ENCODE results near the gene MUC6.

MUC6 gene

DNA sequence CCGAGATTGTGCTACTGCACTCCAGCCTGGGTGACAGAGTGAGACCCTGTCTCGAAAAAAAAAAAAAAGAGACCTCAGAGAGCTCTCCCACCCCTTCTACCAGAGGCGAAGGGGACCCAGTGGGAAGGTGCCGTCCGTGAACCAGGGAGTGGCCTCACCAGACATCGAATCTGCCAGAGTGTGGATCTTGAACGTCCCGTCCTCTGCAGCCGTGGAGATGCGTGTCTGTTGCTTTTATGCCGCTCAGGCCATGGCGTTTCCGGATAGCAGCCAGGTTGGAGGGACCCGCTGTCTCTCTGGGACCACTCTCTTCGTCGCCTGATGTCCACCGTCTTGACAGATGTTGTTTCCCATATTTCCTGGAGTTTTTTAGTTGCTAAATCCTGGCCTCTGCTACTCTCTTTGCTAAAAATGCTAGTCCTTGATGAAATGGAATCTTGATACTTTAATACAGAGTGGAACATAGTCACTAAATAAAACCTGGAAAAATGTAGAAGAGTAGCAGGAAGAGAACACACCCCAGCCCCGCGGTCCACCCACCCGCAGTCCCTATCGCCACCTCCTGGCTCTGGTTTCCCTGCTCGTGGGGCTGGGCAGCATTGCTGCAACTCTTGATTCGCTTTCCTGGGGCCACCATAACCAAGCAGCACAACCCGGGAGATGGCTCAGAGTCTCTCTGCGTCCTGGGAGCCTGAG lies 12.0 kb upstream of the MUC6 start:
- H3K4me1 Mint-ChIP-seq = peaks cover 5% of the 10 kb centered on the region
- ATAC-seq (no peak), DNase-seq (ENCODE audit: low spot score in 2 of 2) (no peak)
- no peak overlapping the region for H3K27ac Mint-ChIP-seq
- H3K4me3 Mint-ChIP-seq = no peak overlapping the region
- no peaks in the 10 kb centered on the region for H3K36me3 Mint-ChIP-seq
- no peaks in the 10 kb centered on the region for H3K9me3 Mint-ChIP-seq

DNA sequence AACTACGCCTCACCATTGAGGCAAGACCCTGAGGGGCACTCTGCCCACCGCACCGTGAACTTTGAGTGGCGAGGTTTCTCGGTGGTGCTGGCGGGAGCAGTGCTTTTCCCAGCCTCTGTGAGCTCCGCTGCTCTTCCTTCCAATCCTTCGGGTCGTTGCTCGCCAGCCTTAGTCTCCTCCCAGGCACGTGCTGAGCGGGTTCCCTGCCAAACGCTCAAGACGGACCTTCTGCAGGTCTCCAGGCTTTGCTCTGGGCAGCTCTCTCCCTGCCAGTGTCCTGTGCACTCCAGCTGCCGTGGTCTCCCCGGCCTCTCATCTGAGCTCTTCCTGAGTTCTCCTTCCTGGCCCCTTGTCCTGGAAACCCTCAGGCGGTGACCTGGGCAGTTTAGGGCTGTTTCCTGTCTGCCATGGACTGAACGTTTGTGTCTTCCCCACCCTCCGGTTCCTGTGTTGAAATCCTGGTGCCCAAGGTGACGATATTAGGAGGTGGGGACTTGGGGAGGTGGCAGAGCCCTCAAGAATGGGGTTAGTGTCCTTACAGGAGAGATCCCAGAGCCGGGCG lies 11.2 kb upstream of the MUC6 start:
- Mint-ChIP-seq H3K27ac (no peak overlapping the region), H3K36me3 (no peaks in the 10 kb centered on the region), H3K4me1 (peaks cover 5% of the 10 kb centered on the region), H3K4me3 (no peak overlapping the region), H3K9me3 (no peaks in the 10 kb centered on the region)
- no peak for ATAC-seq
- DNase-seq (ENCODE audit: low spot score in 2 of 2) = no peak

DNA sequence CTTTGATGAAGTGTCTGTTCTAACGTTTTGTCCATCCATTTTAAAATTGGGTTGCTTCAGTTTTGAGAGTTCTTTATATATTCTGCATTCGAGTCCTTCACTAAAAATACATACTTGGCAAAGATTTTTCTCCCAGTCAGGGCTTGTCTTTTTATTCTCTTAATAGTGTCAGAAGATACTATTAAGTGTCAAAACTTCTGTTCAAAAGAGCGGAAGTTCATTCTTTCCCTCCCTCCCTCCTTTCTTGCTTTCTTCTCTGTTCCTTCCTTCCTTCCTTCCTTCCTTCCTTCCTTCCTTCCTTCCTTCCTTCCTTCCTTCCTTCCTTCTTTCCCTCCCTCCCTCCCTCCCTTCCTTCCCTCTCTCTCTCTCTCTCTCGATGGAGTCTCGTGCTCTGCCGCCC lies 7.6 kb upstream of the MUC6 start:
- no peak overlapping the region for H3K27ac Mint-ChIP-seq

DNA sequence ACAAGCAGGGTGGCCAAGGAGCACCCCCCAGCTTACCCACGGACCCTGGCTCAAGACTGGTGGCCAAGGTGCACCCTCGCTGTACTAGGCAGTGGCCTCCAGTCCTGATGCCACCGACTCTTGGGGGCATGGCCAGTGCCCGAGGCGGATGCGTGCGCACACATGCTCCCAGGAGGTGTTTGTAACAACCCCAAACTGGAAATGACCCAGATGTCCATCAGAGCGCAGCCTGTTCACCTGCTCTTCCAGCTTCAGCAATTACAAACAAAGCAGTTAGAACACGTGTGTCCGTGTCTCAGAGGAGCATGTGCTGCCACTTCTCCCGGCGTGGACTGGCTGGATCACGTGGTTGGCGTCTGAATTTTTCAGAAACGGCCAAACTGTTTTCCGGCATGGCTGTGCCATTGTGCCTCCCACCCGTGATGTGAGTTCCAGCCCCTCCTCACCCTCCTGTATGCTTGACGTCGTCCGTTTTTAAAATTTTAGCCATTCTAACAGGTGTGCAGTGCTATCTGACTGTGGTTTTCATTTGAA lies 7.1 kb upstream of the MUC6 start:
- DNase-seq (ENCODE audit: low spot score in 2 of 2) = no peak
- ATAC-seq = no peak
- Mint-ChIP-seq H3K4me3 (no peak overlapping the region), H3K36me3 (no peaks in the 10 kb centered on the region), H3K9me3 (no peaks in the 10 kb centered on the region), H3K27ac (no peak overlapping the region), H3K4me1 (no peaks in the 10 kb centered on the region)

More for the DNA sequence above, 7.6 kb upstream of the MUC6 start:
- Mint-ChIP-seq H3K4me1 (no peaks in the 10 kb centered on the region), H3K9me3 (no peaks in the 10 kb centered on the region), H3K36me3 (no peaks in the 10 kb centered on the region), H3K4me3 (no peak overlapping the region)
- DNase-seq (ENCODE audit: low spot score in 2 of 2) = no peak
- no peak for ATAC-seq

DNA sequence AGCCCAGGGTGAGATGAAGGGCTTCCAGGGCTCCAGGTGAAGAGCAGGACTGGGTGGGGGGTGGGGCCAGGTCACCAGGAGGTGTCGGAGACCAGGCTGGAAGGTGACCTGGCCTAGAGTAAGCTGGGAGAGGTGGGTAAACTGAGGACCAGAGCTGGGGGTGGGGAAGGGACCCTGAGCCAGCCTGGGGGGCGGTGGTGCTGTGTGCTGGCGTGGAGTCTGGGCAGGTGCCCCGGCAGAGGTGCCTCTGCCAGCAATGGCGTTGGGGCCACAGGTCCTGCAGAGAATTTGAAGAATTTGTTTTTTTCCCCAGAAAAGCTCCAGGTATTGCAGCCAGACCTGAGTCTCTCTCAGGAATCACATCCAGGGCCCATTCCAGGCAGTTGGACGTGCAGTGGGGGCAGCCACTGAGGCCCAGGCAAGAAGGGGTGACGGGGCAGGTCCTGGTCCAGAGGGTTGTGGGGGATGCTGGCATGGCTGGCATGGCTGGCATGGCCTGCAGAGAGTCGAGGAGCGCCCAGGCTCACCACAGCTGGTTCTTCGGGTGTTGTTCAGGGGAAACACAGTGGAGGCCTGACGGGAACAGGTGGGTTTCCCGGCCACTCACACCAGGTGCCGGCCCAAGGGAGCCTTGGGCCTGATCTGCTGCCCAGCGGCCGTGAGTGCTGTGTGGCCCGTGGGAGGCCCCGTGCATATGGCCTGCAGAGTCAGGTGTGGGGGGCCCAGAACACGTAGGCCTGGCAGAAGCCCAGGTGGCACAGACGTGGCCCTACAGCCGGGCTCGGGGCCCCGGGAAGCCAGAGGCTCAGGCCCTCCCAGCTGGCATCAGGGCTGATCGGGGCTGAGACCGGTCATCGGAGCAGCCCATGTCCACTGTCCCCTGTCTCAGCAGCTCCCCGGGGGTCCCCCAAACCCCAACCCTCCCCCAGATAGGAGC lies 6.4 kb upstream of the MUC6 start:
- DNase-seq (ENCODE audit: low spot score in 2 of 2) = no peak
- peak; percentile 4 for ATAC-seq
- Mint-ChIP-seq H3K4me1 (no peaks in the 10 kb centered on the region), H3K27ac (no peak overlapping the region), H3K4me3 (no peak overlapping the region), H3K9me3 (no peaks in the 10 kb centered on the region), H3K36me3 (no peaks in the 10 kb centered on the region)

DNA sequence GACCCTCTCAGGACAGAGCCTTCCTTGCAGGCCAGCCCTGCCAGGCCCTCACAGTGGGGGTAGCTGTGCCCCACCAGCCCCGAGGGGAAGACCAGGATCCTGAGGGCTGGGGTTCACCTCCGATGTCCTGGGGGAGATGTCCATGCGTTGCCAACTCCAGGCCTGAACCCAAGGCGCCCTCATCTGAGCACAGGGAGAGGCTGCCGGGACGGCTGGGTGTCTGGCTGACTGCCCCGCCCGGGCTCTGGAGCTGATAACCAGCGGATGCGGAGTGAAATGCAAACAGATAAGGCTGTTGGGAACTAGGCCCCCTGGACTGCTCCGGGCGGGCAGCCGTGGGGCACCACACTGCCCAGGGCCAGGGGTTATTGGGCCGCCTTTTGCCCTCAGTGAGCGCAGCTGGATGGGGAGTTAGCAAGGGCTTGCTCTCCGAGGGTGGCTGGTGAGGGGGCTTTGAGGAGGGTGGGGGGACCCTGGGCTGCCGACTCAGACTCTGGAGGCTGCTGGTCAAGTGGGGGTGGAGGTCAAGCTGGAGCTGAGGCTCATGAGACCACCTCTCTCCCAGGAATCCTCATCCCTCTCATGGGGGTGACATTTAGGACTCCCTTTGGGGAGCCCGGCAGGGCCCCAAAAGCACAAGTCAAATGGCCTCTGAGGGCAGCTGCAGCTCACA lies 5.6 kb upstream of the MUC6 start:
- H3K9me3 Mint-ChIP-seq = no peaks in the 10 kb centered on the region
- DNase-seq (ENCODE audit: low spot score in 2 of 2) = no peak
- no peaks in the 10 kb centered on the region for H3K36me3 Mint-ChIP-seq
- no peak overlapping the region for H3K4me3 Mint-ChIP-seq
- ATAC-seq = no peak
- no peak overlapping the region for H3K27ac Mint-ChIP-seq
- no peaks in the 10 kb centered on the region for H3K4me1 Mint-ChIP-seq

DNA sequence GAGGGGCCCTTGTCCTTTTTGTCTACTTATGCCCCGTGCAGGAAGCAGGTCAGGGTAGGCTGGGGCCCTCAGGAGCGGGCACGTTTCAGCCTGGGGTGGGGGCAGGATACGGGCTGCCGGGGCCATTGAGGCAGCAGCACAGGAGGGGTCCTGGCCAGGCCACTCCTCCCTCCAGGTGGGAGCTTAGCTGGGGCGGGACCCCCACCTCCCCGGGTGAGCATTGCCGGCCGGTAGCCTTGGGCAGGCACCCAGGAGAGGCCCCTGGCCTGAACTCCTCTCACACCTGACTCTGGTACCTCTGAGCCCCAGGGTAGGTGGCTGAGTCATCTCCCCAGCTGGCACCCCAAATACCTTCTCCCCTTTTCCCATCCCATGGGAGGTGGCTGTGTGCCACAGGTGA lies 5.0 kb upstream of the MUC6 start:
- H3K4me1 Mint-ChIP-seq = no peaks in the 10 kb centered on the region
- DNase-seq (ENCODE audit: low spot score in 2 of 2) (no peak), ATAC-seq (no peak)
- no peak overlapping the region for H3K4me3 Mint-ChIP-seq
- no peaks in the 10 kb centered on the region for H3K9me3 Mint-ChIP-seq
- H3K27ac Mint-ChIP-seq = no peak overlapping the region
- no peaks in the 10 kb centered on the region for H3K36me3 Mint-ChIP-seq

DNA sequence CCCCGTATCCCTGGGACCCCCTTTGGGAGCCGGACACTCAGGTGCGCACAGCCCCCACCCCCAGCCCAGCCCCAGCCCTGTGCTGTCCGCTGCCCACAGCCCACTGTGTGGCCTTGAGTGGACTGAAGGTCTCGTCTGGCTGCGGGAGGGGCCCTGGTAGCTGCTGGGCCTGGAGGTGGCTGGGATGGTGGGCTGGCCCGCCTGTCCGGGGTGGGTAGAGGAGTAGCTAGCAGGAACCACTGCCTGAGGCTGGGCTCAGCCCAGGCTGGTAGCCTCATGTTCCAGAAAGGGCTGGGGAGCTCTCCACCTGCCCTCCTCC lies 4.6 kb upstream of the MUC6 start:
- no peak overlapping the region for H3K4me3 Mint-ChIP-seq
- H3K27ac Mint-ChIP-seq = no peak overlapping the region
- H3K4me1 Mint-ChIP-seq = no peaks in the 10 kb centered on the region
- no peaks in the 10 kb centered on the region for H3K36me3 Mint-ChIP-seq
- no peaks in the 10 kb centered on the region for H3K9me3 Mint-ChIP-seq
- DNase-seq (ENCODE audit: low spot score in 2 of 2) (no peak), ATAC-seq (no peak)

DNA sequence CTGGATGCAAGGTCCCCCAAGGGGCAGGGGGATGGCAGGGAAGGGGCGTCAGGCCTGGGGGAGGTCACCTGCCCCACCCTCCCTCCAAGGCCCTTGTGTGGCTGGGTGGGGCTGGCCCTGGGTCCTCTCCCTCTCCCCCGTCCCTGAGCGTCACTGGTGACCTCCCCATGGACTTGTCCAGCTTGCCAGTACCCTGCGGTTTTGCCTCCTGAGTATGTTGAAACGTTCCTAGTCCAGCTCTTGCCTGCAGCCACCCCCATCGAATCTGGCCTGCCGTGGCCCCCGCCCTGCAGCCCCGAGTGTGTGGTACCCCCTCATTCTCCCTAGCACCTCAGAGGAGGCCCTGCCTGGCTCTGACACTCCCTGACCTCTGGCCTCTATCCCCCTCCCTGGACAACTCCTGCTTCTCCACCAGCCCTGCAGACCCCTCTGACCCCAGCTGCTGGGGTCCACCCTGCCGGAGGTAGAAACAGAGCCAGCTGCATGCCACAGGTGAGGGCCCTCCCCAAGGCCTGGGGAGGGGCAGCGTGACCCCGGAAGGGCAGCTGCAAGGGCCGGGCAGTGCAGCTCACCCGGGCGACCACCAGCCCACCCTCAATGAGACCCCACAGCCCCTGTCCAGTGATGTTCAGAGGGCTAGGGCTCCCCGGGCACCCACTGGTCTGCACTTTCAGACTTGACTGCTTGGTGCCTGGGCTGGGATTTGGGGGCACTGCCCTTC lies 4.1 kb upstream of the MUC6 start:
- DNase-seq (ENCODE audit: low spot score in 2 of 2) (no peak), ATAC-seq (no peak)
- Mint-ChIP-seq H3K9me3 (no peaks in the 10 kb centered on the region), H3K27ac (no peak overlapping the region), H3K4me3 (no peak overlapping the region), H3K36me3 (no peaks in the 10 kb centered on the region), H3K4me1 (no peaks in the 10 kb centered on the region)

DNA sequence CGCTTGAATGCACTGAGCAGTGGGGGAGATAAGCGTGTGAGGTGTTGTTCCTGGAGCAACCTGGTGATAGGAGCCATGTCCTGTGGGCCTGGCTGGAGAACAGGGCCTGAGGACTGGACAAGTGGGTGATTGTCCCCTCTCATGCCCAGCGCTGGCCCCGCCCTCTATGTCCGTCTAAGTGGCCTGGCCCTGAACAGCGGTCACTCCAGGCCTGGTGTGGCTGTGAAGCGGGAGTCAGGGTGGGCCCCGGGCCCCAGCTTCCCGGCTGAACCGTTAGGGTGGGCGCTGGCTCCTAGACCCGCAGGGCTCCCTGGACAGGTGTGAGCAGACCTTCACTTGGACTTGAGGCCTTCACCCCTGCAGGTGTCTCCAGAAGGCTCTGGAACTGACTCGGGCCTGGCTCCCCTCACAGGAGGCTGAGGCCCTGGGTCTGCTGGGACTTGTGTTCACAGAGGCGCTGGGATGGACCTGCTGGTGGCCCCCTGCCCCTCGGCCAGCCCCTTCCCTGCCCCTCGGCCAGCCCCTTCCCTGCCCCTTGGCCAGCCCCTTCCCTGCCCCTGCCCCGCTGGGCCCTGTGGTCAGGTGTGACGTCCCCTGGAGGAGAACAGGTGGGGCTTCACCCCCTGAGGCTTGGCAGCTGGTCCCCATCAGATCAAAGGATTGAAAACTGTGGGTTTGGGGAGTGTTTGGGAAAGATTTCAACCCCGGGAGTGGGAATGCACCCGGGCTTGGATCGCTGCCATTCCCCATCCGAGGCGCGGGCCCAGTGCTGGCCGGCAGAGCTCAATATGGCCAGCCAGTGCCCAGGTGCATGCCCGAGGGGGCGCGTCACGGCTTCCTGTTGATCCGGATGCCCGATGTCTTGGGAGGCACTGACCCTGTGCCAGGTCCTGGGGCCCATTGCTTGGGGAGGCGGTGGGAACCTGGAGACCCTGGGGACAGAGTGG lies 3.2 kb upstream of the MUC6 start:
- Mint-ChIP-seq H3K9me3 (no peaks in the 10 kb centered on the region), H3K4me3 (no peak overlapping the region), H3K27ac (no peak overlapping the region), H3K4me1 (no peaks in the 10 kb centered on the region), H3K36me3 (no peaks in the 10 kb centered on the region)
- DNase-seq (ENCODE audit: low spot score in 2 of 2) (no peak), ATAC-seq (no peak)

DNA sequence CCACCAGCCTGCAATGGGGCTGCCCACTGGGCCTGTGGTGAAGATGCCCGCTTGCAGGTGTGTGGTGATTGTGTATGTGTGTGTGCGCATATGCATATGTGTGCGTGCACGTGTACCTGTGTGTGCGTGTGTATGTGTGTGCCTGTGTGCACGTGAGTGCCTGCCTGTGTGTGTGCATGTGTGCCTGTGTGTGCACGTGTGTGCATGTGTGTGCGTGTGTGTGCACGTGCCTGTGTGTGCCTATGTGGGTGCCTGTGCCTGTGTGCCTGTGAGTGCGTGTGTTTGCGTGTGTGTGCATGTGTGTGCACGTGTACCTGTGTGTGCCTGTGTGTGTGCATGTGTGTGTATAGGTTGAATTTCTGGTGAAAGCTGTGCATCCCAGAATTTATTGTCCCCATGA lies 2.4 kb upstream of the MUC6 start:
- Mint-ChIP-seq H3K4me3 (no peak overlapping the region), H3K27ac (no peak overlapping the region), H3K4me1 (no peaks in the 10 kb centered on the region), H3K36me3 (no peaks in the 10 kb centered on the region), H3K9me3 (no peaks in the 10 kb centered on the region)
- DNase-seq (ENCODE audit: low spot score in 2 of 2) = no peak
- ATAC-seq = no peak

DNA sequence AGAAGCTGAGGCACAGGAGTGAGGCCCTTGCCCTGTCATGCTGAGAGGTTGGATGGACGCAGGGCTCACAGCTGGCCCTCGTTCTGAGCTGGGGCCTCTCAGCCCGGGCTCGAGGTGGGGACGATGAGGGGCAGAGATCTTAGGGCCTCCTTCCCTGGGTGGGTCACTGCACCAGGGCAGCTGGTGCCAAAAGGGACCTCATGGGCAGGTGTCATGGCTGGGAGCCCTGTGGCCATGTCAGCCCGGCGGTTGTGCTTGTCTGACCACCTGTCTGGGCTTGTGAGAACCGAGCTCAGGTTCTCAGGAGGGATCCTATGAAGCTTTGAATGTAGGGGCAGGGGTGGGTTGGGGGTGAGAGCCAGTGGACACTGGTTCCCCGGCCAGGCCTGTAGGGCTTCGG lies 1.8 kb upstream of the MUC6 start:
- no peaks in the 10 kb centered on the region for H3K9me3 Mint-ChIP-seq
- DNase-seq (ENCODE audit: low spot score in 2 of 2) (no peak), ATAC-seq (no peak)
- no peaks in the 10 kb centered on the region for H3K36me3 Mint-ChIP-seq
- no peak overlapping the region for H3K4me3 Mint-ChIP-seq
- H3K4me1 Mint-ChIP-seq = no peaks in the 10 kb centered on the region
- no peak overlapping the region for H3K27ac Mint-ChIP-seq

DNA sequence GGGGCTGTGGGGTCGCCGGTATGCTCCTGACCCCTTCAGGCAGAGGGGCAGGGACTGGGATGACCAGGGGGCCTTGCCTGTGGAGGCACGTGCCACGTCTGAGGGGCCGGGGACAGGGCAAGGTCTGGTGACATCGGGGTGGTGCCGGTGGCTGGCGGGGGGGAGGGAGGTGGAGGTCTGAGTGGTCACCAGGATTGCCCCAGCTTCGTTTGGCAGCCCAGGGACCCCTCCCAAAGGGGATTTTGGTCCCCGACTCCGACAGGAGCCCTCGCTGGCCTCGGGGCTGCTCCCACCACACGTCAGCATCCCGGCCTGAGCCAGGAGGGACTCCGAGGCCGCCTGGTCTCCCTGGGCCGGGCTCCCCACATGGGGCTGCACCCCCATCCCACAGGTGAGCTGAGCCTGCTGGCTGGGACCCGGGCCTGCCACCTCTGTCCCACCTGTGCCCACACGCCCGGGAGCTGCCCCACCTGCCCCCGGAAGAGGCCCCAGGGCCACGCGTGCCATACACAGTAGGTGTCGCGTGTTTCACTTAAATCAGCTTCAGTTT lies 1.1 kb upstream of the MUC6 start:
- H3K27ac Mint-ChIP-seq = no peak overlapping the region
- no peak for DNase-seq (ENCODE audit: low spot score in 2 of 2)
- ATAC-seq = no peak
- no peaks in the 10 kb centered on the region for H3K9me3 Mint-ChIP-seq
- H3K36me3 Mint-ChIP-seq = no peaks in the 10 kb centered on the region
- no peak overlapping the region for H3K4me3 Mint-ChIP-seq
- H3K4me1 Mint-ChIP-seq = no peaks in the 10 kb centered on the region

DNA sequence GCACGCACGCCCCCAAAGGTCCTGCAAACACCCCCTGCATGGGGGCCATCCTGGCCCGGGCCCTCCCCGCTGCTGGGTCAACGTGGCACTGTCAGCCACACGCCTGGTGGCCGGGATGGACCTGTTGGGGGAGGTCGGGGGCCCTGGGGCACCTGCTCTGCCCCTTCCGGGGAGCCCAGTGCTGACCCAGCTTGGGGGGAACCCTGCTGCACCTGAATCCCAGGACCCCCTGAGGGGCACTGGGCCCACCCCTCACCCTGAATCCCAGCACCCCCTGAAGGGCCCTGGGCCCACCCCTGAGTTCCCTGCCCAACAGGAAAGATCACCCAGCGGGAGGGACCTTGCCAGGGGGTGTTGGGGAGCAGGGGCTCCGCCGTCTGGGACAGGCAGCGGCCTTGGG lies 413 bp upstream of the MUC6 start:
- Mint-ChIP-seq H3K36me3 (no peaks in the 10 kb centered on the region), H3K4me1 (no peaks in the 10 kb centered on the region), H3K9me3 (no peaks in the 10 kb centered on the region), H3K27ac (no peak overlapping the region), H3K4me3 (no peak overlapping the region)
- ATAC-seq = no peak
- no peak for DNase-seq (ENCODE audit: low spot score in 2 of 2)

All from stimulated activated effector memory CD8-positive, alpha-beta T cell treated with anti-CD3 and anti-CD28 coated beads, Interleukin-12 subunit alpha, Interleukin-12 subunit beta, amount 100 ng/mL, for 72 hours (primary cell).